HEK293T (cell line): ENCODE measurements around the gene PKNOX2.
A peak's percentile ranks its signal among the peaks of the same experiment; 100 is the strongest.

Source experiments
- CTCF ChIA-PET: fragments of 350-600 bp; formaldehyde crosslinking; extraction: SDS; loops from one replicate; lab custom pipeline; 2021; ENCODE audit warnings: antibody characterized with exemption, inconsistent platforms; lab: Yijun Ruan, JAX
- POLR2A ChIA-PET: fragments of 350-600 bp; formaldehyde crosslinking; extraction: SDS; loops from one replicate; lab custom pipeline; 2020; ENCODE audit warnings: antibody characterized with exemption, inconsistent platforms; lab: Yijun Ruan, JAX
- DNase-seq: peaks from one replicate; pipeline ENCODE4 v3.0.0; 2012; ENCODE audit warnings: mixed read lengths; ENCODE audit errors: extremely low spot score
- ARNT ChIP-seq: fragments of 450-650 bp; IDR thresholded peaks from 2 replicates; pipeline ENCODE4 v1.6.1; 2017; ENCODE audit warnings: mild to moderate bottlenecking
- BHLHE40 ChIP-seq: fragments of 450-650 bp; IDR thresholded peaks from 2 replicates; pipeline ENCODE4 v1.6.1; 2016; ENCODE audit warnings: mild to moderate bottlenecking, moderate library complexity, borderline replicate concordance
- CTBP1 ChIP-seq: fragments of 450-650 bp; IDR thresholded peaks from 2 replicates; pipeline ENCODE4 v1.6.1; 2016; ENCODE audit warnings: borderline replicate concordance
- ELF4 ChIP-seq: fragments of 450-650 bp; IDR thresholded peaks from 2 replicates; pipeline ENCODE4 v1.6.1; 2017; ENCODE audit warnings: antibody characterized with exemption
- FOXA1 ChIP-seq: fragments of 450-650 bp; IDR thresholded peaks from 2 replicates; pipeline ENCODE4 v1.6.1; 2016; ENCODE audit warnings: mild to moderate bottlenecking
- FOXK2 ChIP-seq: fragments of 450-650 bp; IDR thresholded peaks from 2 replicates; pipeline ENCODE4 v1.6.1; 2016; ENCODE audit warnings: mild to moderate bottlenecking
- FOXM1 ChIP-seq: fragments of 450-650 bp; IDR thresholded peaks from 2 replicates; pipeline ENCODE4 v1.6.1; 2017; ENCODE audit warnings: mild to moderate bottlenecking, borderline replicate concordance
- HDGF ChIP-seq: fragments of 450-650 bp; IDR thresholded peaks from 2 replicates; pipeline ENCODE4 v1.6.1; 2017; ENCODE audit warnings: antibody characterized with exemption, borderline replicate concordance
- L3MBTL2 ChIP-seq: fragments of 450-650 bp; conservative IDR thresholded peaks from 2 replicates; pipeline ENCODE4 v1.6.1; 2016; ENCODE audit warnings: mild to moderate bottlenecking
- LEF1 ChIP-seq: fragments of 450-650 bp; IDR thresholded peaks from 2 replicates; pipeline ENCODE4 v1.6.1; 2017; ENCODE audit warnings: mild to moderate bottlenecking, borderline replicate concordance
- NFRKB ChIP-seq: fragments of 450-650 bp; IDR thresholded peaks from 2 replicates; pipeline ENCODE4 v1.6.1; 2016; ENCODE audit warnings: mild to moderate bottlenecking, moderate library complexity
- PKNOX1 ChIP-seq: fragments of 450-650 bp; IDR thresholded peaks from 2 replicates; pipeline ENCODE4 v1.6.1; 2016
- SP1 ChIP-seq: fragments of 450-650 bp; IDR thresholded peaks from 2 replicates; pipeline ENCODE4 v1.6.1; 2017
- SUZ12 ChIP-seq: fragments of 450-650 bp; IDR thresholded peaks from 2 replicates; pipeline ENCODE4 v1.6.1; 2016; ENCODE audit warnings: mild to moderate bottlenecking
- TARDBP ChIP-seq: fragments of 450-650 bp; IDR thresholded peaks from 2 replicates; pipeline ENCODE4 v1.6.1; 2016
- ZNF384 ChIP-seq: fragments of 450-650 bp; IDR thresholded peaks from 2 replicates; pipeline ENCODE4 v1.6.1; 2016

The PKNOX2 gene

GRCh38 chr11:125348141-125348651 lies 183.6 kb downstream of the PKNOX2 start:
- TF ChIP-seq L3MBTL2 = no peak; the same call in 1 of the 2 replicates
- no peak for TF ChIP-seq CTBP1
- TF ChIP-seq FOXK2 = no peak
- TF ChIP-seq ELF4 = no peak
- TF ChIP-seq ZNF384 = no peak
- no peak for TF ChIP-seq LEF1
- TF ChIP-seq ARNT = no peak
- TF ChIP-seq BHLHE40 = no peak
- no peak for TF ChIP-seq SUZ12
- no peak for TF ChIP-seq PKNOX1
- no peak for TF ChIP-seq TARDBP
- TF ChIP-seq NFRKB = no peak
- no peak for DNase-seq
- ChIA-PET CTCF (interaction anchor here (0.6 to 1.0 kb wide), 2 partner anchors 16 to 257 kb away, joined by 3 read pairs; no protein-coding TSS in a partner anchor), POLR2A (no interaction called here)

- peak; percentile 78 for DNase-seq
- TF ChIP-seq SUZ12 = no peak
- no peak for TF ChIP-seq TARDBP
- TF ChIP-seq FOXM1 = no peak
- TF ChIP-seq PKNOX1 = no peak
- TF ChIP-seq BHLHE40 = no peak
- TF ChIP-seq ELF4 = no peak
- CTCF ChIA-PET = interaction anchor here (0.6 to 1.0 kb wide), 2 partner anchors 15 to 257 kb away, joined by 3 read pairs; no protein-coding TSS in a partner anchor
- POLR2A ChIA-PET = no interaction called here
Measured at GRCh38 chr11:125348674-125349309, 184.2 kb downstream of the PKNOX2 start.

- TF ChIP-seq FOXM1 (no peak), ELF4 (no peak), SUZ12 (no peak), ARNT (no peak), FOXK2 (no peak), TARDBP (no peak), NFRKB (no peak), CTBP1 (no peak), L3MBTL2 (no peak), PKNOX1 (no peak), HDGF (no peak)
- ChIA-PET POLR2A (no interaction called here), CTCF (interaction anchor here (0.6 kb wide), 1 partner anchor 463 kb away, joined by 3 read pairs; no protein-coding TSS in a partner anchor)
- DNase-seq = no peak
Measured at GRCh38 chr11:125350206-125351032, 185.9 kb downstream of the PKNOX2 start.

GRCh38 chr11:125351033-125351867 lies 186.7 kb downstream of the PKNOX2 start:
- DNase-seq = no peak
- ChIA-PET POLR2A (no interaction called here), CTCF (interaction anchor here (1.1 kb wide), 1 partner anchor 260 kb away, joined by 3 read pairs; no protein-coding TSS in a partner anchor)
- TF ChIP-seq PKNOX1 (no peak), ELF4 (no peak), SP1 (no peak), BHLHE40 (no peak), NFRKB (no peak), FOXM1 (no peak), HDGF (no peak), CTBP1 (no peak), ARNT (no peak), FOXA1 (no peak), FOXK2 (no peak), TARDBP (no peak)

- no peak for DNase-seq
- POLR2A ChIA-PET = no interaction called here
- TF ChIP-seq CTBP1 (no peak), ZNF384 (no peak), TARDBP (no peak)
- CTCF ChIA-PET = interaction anchor here (1.1 kb wide), 1 partner anchor 261 kb away, joined by 3 read pairs; no protein-coding TSS in a partner anchor
Measured at GRCh38 chr11:125351868-125352250, 187.3 kb downstream of the PKNOX2 start.
